ENCODE data around the gene LIPC.

DNA sequence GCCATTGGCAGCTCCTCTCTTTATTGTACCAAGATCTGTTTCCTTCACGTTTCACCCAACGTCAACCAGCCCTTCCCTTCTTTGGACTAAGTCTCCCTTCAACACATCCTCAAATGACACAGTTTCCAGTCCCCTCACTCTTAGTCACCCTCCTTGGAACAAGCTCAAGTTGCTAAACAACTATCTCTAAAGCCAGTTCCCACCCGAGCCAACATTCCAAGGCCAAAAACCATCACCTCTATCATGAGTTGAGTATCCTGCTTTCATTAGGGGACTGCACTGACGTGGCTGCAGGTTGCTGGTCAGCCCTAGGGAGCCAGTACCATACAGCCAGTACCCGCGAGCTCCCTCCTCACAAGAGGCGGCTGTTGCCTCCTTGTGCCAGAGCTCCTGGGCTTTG, 73.8 kb downstream of the LIPC start:
- TF ChIP-seq JUND (IDR thresholded peaks at IDR 0.05; ENCODE audit: low read depth, low read length) (no peak), SP1 (IDR thresholded peaks at IDR 0.05; ENCODE audit: low read depth, low read length) (no peak), SPI1 (IDR thresholded peaks at IDR 0.05; ENCODE audit: borderline replicate concordance, insufficient read depth, low read depth, low read length) (no peak), TBL1XR1 (IDR thresholded peaks at IDR 0.05; ENCODE audit: low read depth, low read length) (no peak)
- TF ChIP-seq, protein P1, sequence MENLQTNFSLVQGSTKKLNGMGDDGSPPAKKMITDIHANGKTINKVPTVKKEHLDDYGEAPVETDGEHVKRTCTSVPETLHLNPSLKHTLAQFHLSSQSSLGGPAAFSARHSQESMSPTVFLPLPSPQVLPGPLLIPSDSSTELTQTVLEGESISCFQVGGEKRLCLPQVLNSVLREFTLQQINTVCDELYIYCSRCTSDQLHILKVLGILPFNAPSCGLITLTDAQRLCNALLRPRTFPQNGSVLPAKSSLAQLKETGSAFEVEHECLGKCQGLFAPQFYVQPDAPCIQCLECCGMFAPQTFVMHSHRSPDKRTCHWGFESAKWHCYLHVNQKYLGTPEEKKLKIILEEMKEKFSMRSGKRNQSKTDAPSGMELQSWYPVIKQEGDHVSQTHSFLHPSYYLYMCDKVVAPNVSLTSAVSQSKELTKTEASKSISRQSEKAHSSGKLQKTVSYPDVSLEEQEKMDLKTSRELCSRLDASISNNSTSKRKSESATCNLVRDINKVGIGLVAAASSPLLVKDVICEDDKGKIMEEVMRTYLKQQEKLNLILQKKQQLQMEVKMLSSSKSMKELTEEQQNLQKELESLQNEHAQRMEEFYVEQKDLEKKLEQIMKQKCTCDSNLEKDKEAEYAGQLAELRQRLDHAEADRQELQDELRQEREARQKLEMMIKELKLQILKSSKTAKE (IDR thresholded peaks at IDR 0.05; ENCODE audit: low read depth, poor library complexity, severe bottlenecking) = no peak

All from GM12878 (cell line).